Fibroblast of lung (primary cell): ENCODE data around the gene DIO1.

Experiments
- EZH2 ChIP-seq: IDR thresholded peaks from 2 replicates; pipeline ENCODE4 v1.5.1; 2012; ENCODE audit warnings: low read length, control low read depth, mild to moderate bottlenecking; ENCODE audit errors: missing control alignments
- TF ChIP-seq, protein P1 (sequence below), 2 donors: IDR thresholded peaks in 1 of 2; conservative IDR thresholded peaks in 1 of 2; 1 replicate in 1 of 2; 2 replicates in 1 of 2; pipeline ENCODE4 v1.5.1; 2011 to 2012; ENCODE audit warnings: low read length in 2 of 2, control low read depth in 1 of 2, inconsistent platforms in 1 of 2, low read depth in 1 of 2, mild to moderate bottlenecking in 1 of 2

GRCh38 chr1:53954128-53954527 lies 60.1 kb downstream of the DIO1 start:
- TF ChIP-seq, protein P1, sequence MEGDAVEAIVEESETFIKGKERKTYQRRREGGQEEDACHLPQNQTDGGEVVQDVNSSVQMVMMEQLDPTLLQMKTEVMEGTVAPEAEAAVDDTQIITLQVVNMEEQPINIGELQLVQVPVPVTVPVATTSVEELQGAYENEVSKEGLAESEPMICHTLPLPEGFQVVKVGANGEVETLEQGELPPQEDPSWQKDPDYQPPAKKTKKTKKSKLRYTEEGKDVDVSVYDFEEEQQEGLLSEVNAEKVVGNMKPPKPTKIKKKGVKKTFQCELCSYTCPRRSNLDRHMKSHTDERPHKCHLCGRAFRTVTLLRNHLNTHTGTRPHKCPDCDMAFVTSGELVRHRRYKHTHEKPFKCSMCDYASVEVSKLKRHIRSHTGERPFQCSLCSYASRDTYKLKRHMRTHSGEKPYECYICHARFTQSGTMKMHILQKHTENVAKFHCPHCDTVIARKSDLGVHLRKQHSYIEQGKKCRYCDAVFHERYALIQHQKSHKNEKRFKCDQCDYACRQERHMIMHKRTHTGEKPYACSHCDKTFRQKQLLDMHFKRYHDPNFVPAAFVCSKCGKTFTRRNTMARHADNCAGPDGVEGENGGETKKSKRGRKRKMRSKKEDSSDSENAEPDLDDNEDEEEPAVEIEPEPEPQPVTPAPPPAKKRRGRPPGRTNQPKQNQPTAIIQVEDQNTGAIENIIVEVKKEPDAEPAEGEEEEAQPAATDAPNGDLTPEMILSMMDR (conservative IDR thresholded peaks at IDR 0.05 in 1 of 2, IDR thresholded peaks at IDR 0.05 in 1 of 2; ENCODE audit: low read depth in 1 of 2, low read length in 2 of 2) = no peak
- no peak for TF ChIP-seq EZH2
